NT2/D1 (cell line): ENCODE data around the gene EIF3A.

ENCODE experiments used
- SUZ12 ChIP-seq: IDR thresholded peaks from 2 replicates; pipeline ENCODE4 v1.6.1; 2011; ENCODE audit not compliant: insufficient read length, insufficient read depth; ENCODE audit errors: extremely low read depth
- ZNF274 ChIP-seq: IDR thresholded peaks from 2 replicates; pipeline ENCODE4 v1.6.1; 2011; ENCODE audit warnings: mild to moderate bottlenecking, low read depth, low read length

GRCh38 chr10:119028900-119029612 lies 51.6 kb downstream of the EIF3A start:
- TF ChIP-seq SUZ12, result no peak
- TF ChIP-seq ZNF274, result no peak
